Fibroblast of skin of back (primary cell): ENCODE measurements around the gene THRAP3.

Experiments used
- DNase-seq: peaks from one replicate; pipeline ENCODE4 v3.0.0-alpha.2; 2013

THRAP3 gene

GRCh38 chr1:36327421-36328087 lies 103.3 kb downstream of the THRAP3 start:
- peak; percentile 76 for DNase-seq

- no peak for DNase-seq
Observed at GRCh38 chr1:36328088-36328480, 103.8 kb downstream of the THRAP3 start.

- DNase-seq = no peak
Observed at GRCh38 chr1:36328713-36329112, 104.5 kb downstream of the THRAP3 start.

GRCh38 chr1:36329817-36330216 lies 105.6 kb downstream of the THRAP3 start:
- no peak for DNase-seq

- DNase-seq = no peak
Observed at GRCh38 chr1:36330940-36331339, 106.7 kb downstream of the THRAP3 start.

- DNase-seq = no peak
Observed at GRCh38 chr1:36337830-36338229, 113.6 kb downstream of the THRAP3 start.

- DNase-seq = no peak
Observed at GRCh38 chr1:36339215-36339614, 115.0 kb downstream of the THRAP3 start.

GRCh38 chr1:36339615-36340014 lies 115.4 kb downstream of the THRAP3 start:
- no peak for DNase-seq

- DNase-seq = no peak
Observed at GRCh38 chr1:36341626-36342320, 117.5 kb downstream of the THRAP3 start.

GRCh38 chr1:36342426-36343185 lies 118.4 kb downstream of the THRAP3 start:
- DNase-seq = peak; percentile 88

- DNase-seq = no peak
Observed at GRCh38 chr1:36343651-36344394, 119.6 kb downstream of the THRAP3 start.

GRCh38 chr1:36344395-36344680 lies 120.1 kb downstream of the THRAP3 start:
- DNase-seq = no peak

- no peak for DNase-seq
Observed at GRCh38 chr1:36345353-36345752, 121.1 kb downstream of the THRAP3 start.

- DNase-seq = no peak
Observed at GRCh38 chr1:36346741-36347370, 122.6 kb downstream of the THRAP3 start.

GRCh38 chr1:36349241-36349671 lies 125.0 kb downstream of the THRAP3 start:
- DNase-seq = peak; percentile 66

GRCh38 chr1:36349839-36350238 lies 125.6 kb downstream of the THRAP3 start:
- DNase-seq = peak; percentile 38

- DNase-seq = peak; percentile 95
Observed at GRCh38 chr1:36350659-36351226, 126.5 kb downstream of the THRAP3 start.

- DNase-seq = peak; percentile 98
Observed at GRCh38 chr1:36351227-36351977, 127.2 kb downstream of the THRAP3 start.

- DNase-seq = peak; percentile 90
Observed at GRCh38 chr1:36352125-36352909, 128.1 kb downstream of the THRAP3 start.
